ENCODE results near the gene LRP5.

DNA sequence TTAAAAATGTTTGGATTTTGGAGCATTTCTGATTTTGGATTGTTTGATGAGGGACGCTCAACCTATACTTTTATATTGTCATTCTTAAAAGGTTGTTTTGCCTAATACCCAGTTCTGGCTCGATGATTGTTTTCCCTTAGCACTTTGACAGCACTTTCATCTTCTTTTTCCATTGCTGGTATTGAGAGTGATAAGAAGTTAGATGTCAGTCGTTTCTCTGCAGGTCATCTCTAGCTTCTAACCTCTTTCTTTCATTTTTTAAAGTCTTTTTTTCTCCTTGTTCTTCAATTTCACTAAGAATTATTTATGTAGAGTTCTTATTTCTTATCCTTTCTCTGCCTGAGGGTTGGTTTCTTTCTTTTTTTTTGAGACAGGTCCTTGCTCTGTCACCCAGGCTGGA lies 167.0 kb downstream of the LRP5 start:
- TF ChIP-seq, protein P1, sequence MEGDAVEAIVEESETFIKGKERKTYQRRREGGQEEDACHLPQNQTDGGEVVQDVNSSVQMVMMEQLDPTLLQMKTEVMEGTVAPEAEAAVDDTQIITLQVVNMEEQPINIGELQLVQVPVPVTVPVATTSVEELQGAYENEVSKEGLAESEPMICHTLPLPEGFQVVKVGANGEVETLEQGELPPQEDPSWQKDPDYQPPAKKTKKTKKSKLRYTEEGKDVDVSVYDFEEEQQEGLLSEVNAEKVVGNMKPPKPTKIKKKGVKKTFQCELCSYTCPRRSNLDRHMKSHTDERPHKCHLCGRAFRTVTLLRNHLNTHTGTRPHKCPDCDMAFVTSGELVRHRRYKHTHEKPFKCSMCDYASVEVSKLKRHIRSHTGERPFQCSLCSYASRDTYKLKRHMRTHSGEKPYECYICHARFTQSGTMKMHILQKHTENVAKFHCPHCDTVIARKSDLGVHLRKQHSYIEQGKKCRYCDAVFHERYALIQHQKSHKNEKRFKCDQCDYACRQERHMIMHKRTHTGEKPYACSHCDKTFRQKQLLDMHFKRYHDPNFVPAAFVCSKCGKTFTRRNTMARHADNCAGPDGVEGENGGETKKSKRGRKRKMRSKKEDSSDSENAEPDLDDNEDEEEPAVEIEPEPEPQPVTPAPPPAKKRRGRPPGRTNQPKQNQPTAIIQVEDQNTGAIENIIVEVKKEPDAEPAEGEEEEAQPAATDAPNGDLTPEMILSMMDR (IDR thresholded peaks at IDR 0.05; ENCODE audit: low read depth, low read length, poor library complexity, severe bottlenecking), result no peak
- no peak for TF ChIP-seq EZH2phosphoT487 (IDR thresholded peaks at IDR 0.05; ENCODE audit: borderline replicate concordance, low read length)
